GM19468 (cell line): ENCODE data around the gene BST2.

ENCODE experiments used
- ATAC-seq: cut with Tn5 transposase; IDR thresholded peaks from one replicate; pipeline ENCODE4 v1.9.1; 2021; ENCODE audit warnings: mild to moderate bottlenecking, moderate library complexity, moderate number of reproducible peaks; ENCODE audit not compliant: unreplicated experiment; ENCODE audit errors: extremely low read depth

BST2 gene

GRCh38 chr19:17405250-17406045, at the start of gene BST2:
Gene BST2, minus strand, starts transcription at chr19:17405630. Its CDS starts 55 bp downstream, at chr19:17405575.
- ATAC-seq = peak; percentile 50

GRCh38 chr19:17454576-17455071, 49.2 kb upstream of the BST2 start:
- ATAC-seq = no peak

- ATAC-seq = no peak
Measured at GRCh38 chr19:17451820-17452219, 46.4 kb upstream of the BST2 start.

GRCh38 chr19:17450264-17451075, 45.0 kb upstream of the BST2 start:
- no peak for ATAC-seq

- no peak for ATAC-seq
Measured at GRCh38 chr19:17448131-17448967, 42.9 kb upstream of the BST2 start, which contains the start of gene TMEM221. Gene TMEM221, minus strand, starts transcription at chr19:17448668. Its CDS starts 206 bp downstream, at chr19:17448462.

- no peak for ATAC-seq
Measured at GRCh38 chr19:17447704-17448130, 42.3 kb upstream of the BST2 start.

GRCh38 chr19:17445526-17446165, 40.2 kb upstream of the BST2 start:
- no peak for ATAC-seq

GRCh38 chr19:17441241-17442021, 36.0 kb upstream of the BST2 start:
- no peak for ATAC-seq

GRCh38 chr19:17436874-17437267, 31.4 kb upstream of the BST2 start:
- ATAC-seq = no peak

GRCh38 chr19:17436094-17436873, 30.9 kb upstream of the BST2 start:
- ATAC-seq = no peak

- no peak for ATAC-seq
Measured at GRCh38 chr19:17435218-17435617, 29.8 kb upstream of the BST2 start.

GRCh38 chr19:17431417-17431816, 26.0 kb upstream of the BST2 start:
- no peak for ATAC-seq

- ATAC-seq = no peak
Measured at GRCh38 chr19:17429641-17430113, 24.2 kb upstream of the BST2 start.

GRCh38 chr19:17424743-17425365, 19.4 kb upstream of the BST2 start:
- ATAC-seq = no peak

- ATAC-seq = no peak
Measured at GRCh38 chr19:17423429-17424208, 18.2 kb upstream of the BST2 start.

GRCh38 chr19:17421942-17422341, 16.5 kb upstream of the BST2 start:
- no peak for ATAC-seq

- no peak for ATAC-seq
Measured at GRCh38 chr19:17420475-17420924, 15.1 kb upstream of the BST2 start.
